GM12873 (cell line): ENCODE data around the gene BANF2.

Source experiments
- CTCF ChIP-seq: IDR thresholded peaks from 2 replicates; pipeline ENCODE4 v1.5.1; 2012; ENCODE audit warnings: low read depth, mild to moderate bottlenecking, moderate library complexity, low read length, control low read depth; ENCODE audit not compliant: insufficient read depth; ENCODE audit errors: missing control alignments

BANF2 gene

GRCh38 chr20:17684077-17684888 lies 15.5 kb upstream of the BANF2 start:
- TF ChIP-seq CTCF: no peak

GRCh38 chr20:17685168-17685567 lies 14.6 kb upstream of the BANF2 start:
- no peak for TF ChIP-seq CTCF

GRCh38 chr20:17687800-17688199 lies 12.0 kb upstream of the BANF2 start:
- TF ChIP-seq CTCF: no peak

DNA sequence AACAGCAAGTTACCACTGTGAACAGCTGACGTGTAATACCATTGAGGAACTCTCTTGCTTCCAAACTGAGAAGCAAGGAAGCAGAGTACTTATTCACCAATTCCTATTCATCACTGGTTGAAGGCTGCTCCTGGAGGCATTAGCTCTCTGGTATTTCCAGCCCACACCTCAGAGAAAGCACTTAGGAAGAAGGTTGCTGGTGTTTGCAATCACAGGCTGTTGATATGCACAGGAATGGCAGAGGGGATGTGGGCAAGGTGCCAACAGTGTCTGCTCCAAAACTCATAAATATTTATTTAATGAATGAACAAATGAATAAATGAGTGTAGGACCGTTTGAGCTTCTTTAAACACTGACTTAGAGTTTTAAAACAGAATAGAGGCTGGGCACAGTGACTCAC lies 10.8 kb upstream of the BANF2 start:
- TF ChIP-seq CTCF: no peak

DNA sequence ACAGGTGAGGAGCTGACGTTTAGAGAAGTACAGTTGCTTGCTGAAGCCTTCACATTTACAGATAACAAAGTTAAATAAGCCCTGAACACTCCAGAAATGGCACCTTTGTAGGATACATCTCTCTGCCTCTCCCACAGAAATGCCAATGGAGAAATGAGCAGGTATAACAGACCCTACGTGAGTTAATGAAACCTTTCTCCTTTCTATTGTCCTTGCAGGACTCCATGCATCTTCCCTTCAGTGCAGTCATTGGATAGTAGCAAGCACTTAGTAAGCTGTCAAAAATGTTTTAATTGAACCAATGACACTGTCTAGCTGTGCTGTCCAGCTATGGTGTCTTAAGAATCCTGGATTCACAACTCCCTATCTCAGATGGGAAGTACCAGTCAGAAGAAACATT lies 9.6 kb upstream of the BANF2 start:
- no peak for TF ChIP-seq CTCF

DNA sequence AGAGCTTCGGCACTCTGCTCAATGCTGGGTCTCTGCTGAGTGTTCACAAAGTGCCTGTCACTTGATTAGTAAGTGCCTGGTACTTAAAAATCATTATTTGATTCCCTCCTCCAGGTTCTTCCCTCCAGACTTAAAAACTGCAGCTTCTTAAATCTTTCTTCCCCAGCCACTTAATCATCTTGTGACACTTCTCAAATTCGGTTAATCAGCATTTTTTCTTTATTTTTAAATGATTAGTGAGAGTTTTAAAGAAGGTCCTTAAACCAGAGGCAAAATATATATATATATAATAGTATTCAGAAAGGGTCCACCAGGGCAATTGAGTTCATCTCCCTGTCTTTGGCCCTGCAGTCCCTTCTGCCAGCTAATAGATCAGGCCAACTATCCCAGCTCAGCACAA lies 8.0 kb upstream of the BANF2 start:
- no peak for TF ChIP-seq CTCF

GRCh38 chr20:17693444-17694001 lies 6.2 kb upstream of the BANF2 start:
- TF ChIP-seq CTCF: no peak
